NCI-H128 (cell line): ENCODE data around the gene PLA2G4B.
"Not testable (repeated sequence)": the region's sequence is repeated elsewhere in the genome, so short reads cannot be mapped to it uniquely, and the experiment has no call there.

Source experiments
- DNase-seq: peaks from one replicate; lab custom pipeline; 2025; ENCODE audit not compliant: unreplicated experiment; lab: John Stamatoyannopoulos, UW

Gene PLA2G4B

GRCh38 chr15:41825572-41826535 is 12.8 kb upstream of the PLA2G4B start:
- DNase-seq, result no peak

- DNase-seq, result no peak
Measured at GRCh38 chr15:41827290-41827879, 11.3 kb upstream of the PLA2G4B start.

GRCh38 chr15:41827880-41828806 is 10.5 kb upstream of the PLA2G4B start, which contains the start of gene JMJD7:
Gene JMJD7 (plus strand): TSS chr15:41828092. CDS start chr15:41828125, 33 bp downstream.
- peak; percentile 15 for DNase-seq

GRCh38 chr15:41828807-41829141 is 9.9 kb upstream of the PLA2G4B start:
- DNase-seq, result no peak

GRCh38 chr15:41829959-41830646 is 8.5 kb upstream of the PLA2G4B start:
- DNase-seq, result no peak

GRCh38 chr15:41831291-41831690 is 7.4 kb upstream of the PLA2G4B start:
- DNase-seq, result not testable (repeated sequence)

- DNase-seq, result no peak
Measured at GRCh38 chr15:41832208-41832607, 6.4 kb upstream of the PLA2G4B start.

GRCh38 chr15:41832875-41833274 is 5.8 kb upstream of the PLA2G4B start:
- no peak for DNase-seq

GRCh38 chr15:41834096-41834495 is 4.6 kb upstream of the PLA2G4B start:
- no peak for DNase-seq

GRCh38 chr15:41836073-41836472 is 2.6 kb upstream of the PLA2G4B start:
- DNase-seq, result no peak

- no peak for DNase-seq
Measured at GRCh38 chr15:41836713-41837454, 1.8 kb upstream of the PLA2G4B start.

- DNase-seq, result no peak
Measured at GRCh38 chr15:41839781-41840491, 1.3 kb downstream of the PLA2G4B start.

GRCh38 chr15:41840673-41841072 is 2.0 kb downstream of the PLA2G4B start:
- no peak for DNase-seq

GRCh38 chr15:41841131-41841530 is 2.5 kb downstream of the PLA2G4B start:
- DNase-seq, result no peak

GRCh38 chr15:41842229-41842628 is 3.6 kb downstream of the PLA2G4B start:
- DNase-seq, result no peak

GRCh38 chr15:41843571-41843970 is 4.9 kb downstream of the PLA2G4B start:
- DNase-seq, result no peak

GRCh38 chr15:41844814-41845213 is 6.2 kb downstream of the PLA2G4B start:
- no peak for DNase-seq

- DNase-seq, result no peak
Measured at GRCh38 chr15:41847206-41847605, 8.6 kb downstream of the PLA2G4B start.

GRCh38 chr15:41847981-41848380 is 9.3 kb downstream of the PLA2G4B start:
- no peak for DNase-seq
